SK-N-SH treated with all-trans-retinoic acid at 6 μM for 48 hours (cell line): ENCODE results near the gene MILR1.

Experiments used
- ATAC-seq: fragments of 200-7000 bp; cut with Tn5 transposase; 3 replicates; pipeline ENCODE4 v1.9.1; 2020; ENCODE audit warnings: mild to moderate bottlenecking, moderate library complexity
- ARNTL ChIP-seq: fragments of 450-650 bp; formaldehyde crosslinking; IDR thresholded peaks from 2 replicates; pipeline ENCODE4 v1.5.0; 2020; ENCODE audit warnings: low read depth, mild to moderate bottlenecking, moderate library complexity, borderline replicate concordance
- BACH2 ChIP-seq: fragments of 250-450 bp; sonication (Bioruptor Pico); IDR thresholded peaks from 2 replicates; pipeline ENCODE4 v1.9.0; 2021; ENCODE audit warnings: mild to moderate bottlenecking, borderline replicate concordance
- CSDC2 ChIP-seq: fragments of 250-450 bp; sonication (Bioruptor Pico); IDR thresholded peaks from 2 replicates; pipeline ENCODE4 v1.5.0; 2020; ENCODE audit warnings: mild to moderate bottlenecking, moderate library complexity
- ESRRG ChIP-seq: fragments of 250-450 bp; sonication (Bioruptor Pico); IDR thresholded peaks from 2 replicates; pipeline ENCODE4 v1.6.1; 2021; ENCODE audit warnings: mild to moderate bottlenecking
- GLIS3 ChIP-seq: fragments of 250-450 bp; sonication (Bioruptor Pico); IDR thresholded peaks from 2 replicates; pipeline ENCODE4 v1.5.0; 2020; ENCODE audit warnings: mild to moderate bottlenecking, moderate library complexity
- ISL1 ChIP-seq: fragments of 250-450 bp; sonication (Bioruptor Pico); IDR thresholded peaks from 2 replicates; pipeline ENCODE4 v2.1.2; 2022; ENCODE audit warnings: mild to moderate bottlenecking, moderate library complexity
- OSR1 ChIP-seq: fragments of 250-450 bp; sonication (Bioruptor Pico); IDR thresholded peaks from 2 replicates; pipeline ENCODE4 v1.8.0; 2022; ENCODE audit warnings: moderate library complexity, mild to moderate bottlenecking, inconsistent platforms
- PPARA ChIP-seq: fragments of 250-450 bp; sonication (Bioruptor Pico); IDR thresholded peaks from 2 replicates; pipeline ENCODE4 v1.5.0; 2020; ENCODE audit warnings: mild to moderate bottlenecking, borderline replicate concordance
- SNAI2 ChIP-seq: fragments of 250-450 bp; sonication (Bioruptor Pico); IDR thresholded peaks from 2 replicates; pipeline ENCODE4 v1.5.0; 2020; ENCODE audit warnings: mild to moderate bottlenecking, moderate library complexity
- TCF4 ChIP-seq: fragments of 250-450 bp; sonication (Bioruptor Pico); IDR thresholded peaks from 2 replicates; pipeline ENCODE4 v1.8.0; 2021; ENCODE audit warnings: mild to moderate bottlenecking, moderate library complexity, borderline replicate concordance
- ZC3H10 ChIP-seq: fragments of 250-450 bp; sonication (Bioruptor Pico); IDR thresholded peaks from 2 replicates; pipeline ENCODE4 v1.5.1; 2021; ENCODE audit warnings: mild to moderate bottlenecking, moderate library complexity
- ZFP3 ChIP-seq: fragments of 250-450 bp; sonication (Bioruptor Pico); IDR thresholded peaks from 2 replicates; pipeline ENCODE4 v1.5.0; 2020; ENCODE audit warnings: mild to moderate bottlenecking, moderate library complexity
- ZFP30 ChIP-seq: fragments of 450-650 bp; formaldehyde crosslinking; IDR thresholded peaks from 2 replicates; pipeline ENCODE4 v1.5.0; 2022; ENCODE audit warnings: mild to moderate bottlenecking, moderate library complexity
- ZNF565 ChIP-seq: fragments of 450-650 bp; formaldehyde crosslinking; conservative IDR thresholded peaks from 2 replicates; pipeline ENCODE4 v1.5.0; 2020; ENCODE audit warnings: low read depth, mild to moderate bottlenecking, moderate library complexity
- ZNF8 ChIP-seq: fragments of 450-650 bp; formaldehyde crosslinking; IDR thresholded peaks from 2 replicates; pipeline ENCODE4 v1.5.0; 2020; ENCODE audit warnings: mild to moderate bottlenecking, moderate library complexity
- TF ChIP-seq, protein P1 (sequence below): fragments of 250-450 bp; sonication (Bioruptor Pico); IDR thresholded peaks from 2 replicates; pipeline ENCODE4 v1.8.0; 2021; ENCODE audit warnings: low read depth, mild to moderate bottlenecking, moderate library complexity, borderline replicate concordance
- TF ChIP-seq, protein P2 (sequence below): fragments of 250-450 bp; sonication (Bioruptor Pico); IDR thresholded peaks from 2 replicates; pipeline ENCODE4 v1.8.0; 2020; ENCODE audit warnings: mild to moderate bottlenecking, moderate library complexity, borderline replicate concordance
- TF ChIP-seq, protein P3 (sequence below): fragments of 250-450 bp; sonication (Bioruptor Pico); IDR thresholded peaks from 2 replicates; pipeline ENCODE4 v1.5.0; 2020; ENCODE audit warnings: mild to moderate bottlenecking, moderate library complexity
- TF ChIP-seq, protein P4 (sequence below): fragments of 250-450 bp; sonication (Bioruptor Pico); IDR thresholded peaks from 2 replicates; pipeline ENCODE4 v1.5.1; 2020; ENCODE audit warnings: low read depth, mild to moderate bottlenecking, moderate library complexity
- TF ChIP-seq, protein P5 (sequence below): fragments of 250-450 bp; sonication (Bioruptor Pico); IDR thresholded peaks from 2 replicates; pipeline ENCODE4 v1.5.1; 2021; ENCODE audit warnings: mild to moderate bottlenecking, moderate library complexity

MILR1 gene

DNA sequence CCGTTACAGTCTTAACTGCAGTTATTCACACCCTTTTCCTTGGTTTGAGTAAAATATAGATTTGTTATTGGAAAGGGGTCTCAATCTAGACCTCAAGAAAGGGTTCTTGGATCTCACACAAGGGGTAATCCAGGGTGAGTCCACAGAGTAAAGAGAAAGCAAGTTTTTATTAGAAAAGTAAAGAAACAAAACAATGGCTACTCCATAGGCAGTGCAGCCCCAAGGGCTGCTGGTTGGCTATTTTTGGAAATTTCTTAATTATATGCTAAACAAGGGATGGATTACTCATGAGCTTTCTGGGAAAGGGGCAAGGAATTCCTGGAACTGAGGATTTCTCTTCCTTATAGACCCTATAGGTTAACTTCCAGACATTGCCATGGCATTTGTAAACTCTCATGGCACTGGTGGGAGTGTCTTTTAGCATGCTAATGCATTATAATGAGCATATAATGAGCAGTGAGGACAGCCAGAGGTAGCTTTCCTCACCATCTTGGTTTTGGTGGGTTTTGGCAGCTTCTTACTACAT is 24.5 kb upstream of the MILR1 start:
- no peak for ATAC-seq
- TF ChIP-seq, protein P1, sequence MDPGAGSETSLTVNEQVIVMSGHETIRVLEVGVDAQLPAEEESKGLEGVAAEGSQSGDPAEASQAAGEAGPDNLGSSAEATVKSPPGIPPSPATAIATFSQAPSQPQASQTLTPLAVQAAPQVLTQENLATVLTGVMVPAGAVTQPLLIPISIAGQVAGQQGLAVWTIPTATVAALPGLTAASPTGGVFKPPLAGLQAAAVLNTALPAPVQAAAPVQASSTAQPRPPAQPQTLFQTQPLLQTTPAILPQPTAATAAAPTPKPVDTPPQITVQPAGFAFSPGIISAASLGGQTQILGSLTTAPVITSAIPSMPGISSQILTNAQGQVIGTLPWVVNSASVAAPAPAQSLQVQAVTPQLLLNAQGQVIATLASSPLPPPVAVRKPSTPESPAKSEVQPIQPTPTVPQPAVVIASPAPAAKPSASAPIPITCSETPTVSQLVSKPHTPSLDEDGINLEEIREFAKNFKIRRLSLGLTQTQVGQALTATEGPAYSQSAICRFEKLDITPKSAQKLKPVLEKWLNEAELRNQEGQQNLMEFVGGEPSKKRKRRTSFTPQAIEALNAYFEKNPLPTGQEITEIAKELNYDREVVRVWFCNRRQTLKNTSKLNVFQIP, result no peak
- TF ChIP-seq TCF4 (CRISPR knock-in tag) (no peak), ISL1 (CRISPR knock-in tag) (no peak), ZNF8 (no peak), ZNF565 (CRISPR knock-in tag) (no peak), GLIS3 (CRISPR knock-in tag) (no peak), ESRRG (CRISPR knock-in tag) (no peak)
- TF ChIP-seq, protein P2, sequence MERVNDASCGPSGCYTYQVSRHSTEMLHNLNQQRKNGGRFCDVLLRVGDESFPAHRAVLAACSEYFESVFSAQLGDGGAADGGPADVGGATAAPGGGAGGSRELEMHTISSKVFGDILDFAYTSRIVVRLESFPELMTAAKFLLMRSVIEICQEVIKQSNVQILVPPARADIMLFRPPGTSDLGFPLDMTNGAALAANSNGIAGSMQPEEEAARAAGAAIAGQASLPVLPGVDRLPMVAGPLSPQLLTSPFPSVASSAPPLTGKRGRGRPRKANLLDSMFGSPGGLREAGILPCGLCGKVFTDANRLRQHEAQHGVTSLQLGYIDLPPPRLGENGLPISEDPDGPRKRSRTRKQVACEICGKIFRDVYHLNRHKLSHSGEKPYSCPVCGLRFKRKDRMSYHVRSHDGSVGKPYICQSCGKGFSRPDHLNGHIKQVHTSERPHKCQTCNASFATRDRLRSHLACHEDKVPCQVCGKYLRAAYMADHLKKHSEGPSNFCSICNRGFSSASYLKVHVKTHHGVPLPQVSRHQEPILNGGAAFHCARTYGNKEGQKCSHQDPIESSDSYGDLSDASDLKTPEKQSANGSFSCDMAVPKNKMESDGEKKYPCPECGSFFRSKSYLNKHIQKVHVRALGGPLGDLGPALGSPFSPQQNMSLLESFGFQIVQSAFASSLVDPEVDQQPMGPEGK (CRISPR knock-in tag), result no peak

DNA sequence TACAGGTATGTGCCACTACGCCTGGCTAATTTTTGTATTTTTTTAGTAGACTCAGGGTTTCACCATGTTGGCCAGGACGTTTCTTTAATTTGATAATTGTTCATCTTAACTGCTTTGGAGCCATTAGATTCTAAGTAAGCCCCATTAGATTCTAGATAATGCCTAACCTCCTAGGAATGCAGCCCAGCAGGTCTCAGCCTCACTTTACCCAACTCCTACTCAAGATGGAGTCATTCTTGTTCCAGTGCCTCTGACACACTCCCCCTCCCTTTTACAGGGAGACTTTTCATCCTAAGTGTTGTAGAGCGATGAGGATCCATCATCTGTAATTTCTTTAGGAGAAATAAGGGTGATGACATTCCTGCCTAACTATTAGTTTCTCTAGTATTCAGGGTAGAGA is 23.7 kb upstream of the MILR1 start:
- TF ChIP-seq, protein P2 (CRISPR knock-in tag), result no peak
- TF ChIP-seq, protein P3, sequence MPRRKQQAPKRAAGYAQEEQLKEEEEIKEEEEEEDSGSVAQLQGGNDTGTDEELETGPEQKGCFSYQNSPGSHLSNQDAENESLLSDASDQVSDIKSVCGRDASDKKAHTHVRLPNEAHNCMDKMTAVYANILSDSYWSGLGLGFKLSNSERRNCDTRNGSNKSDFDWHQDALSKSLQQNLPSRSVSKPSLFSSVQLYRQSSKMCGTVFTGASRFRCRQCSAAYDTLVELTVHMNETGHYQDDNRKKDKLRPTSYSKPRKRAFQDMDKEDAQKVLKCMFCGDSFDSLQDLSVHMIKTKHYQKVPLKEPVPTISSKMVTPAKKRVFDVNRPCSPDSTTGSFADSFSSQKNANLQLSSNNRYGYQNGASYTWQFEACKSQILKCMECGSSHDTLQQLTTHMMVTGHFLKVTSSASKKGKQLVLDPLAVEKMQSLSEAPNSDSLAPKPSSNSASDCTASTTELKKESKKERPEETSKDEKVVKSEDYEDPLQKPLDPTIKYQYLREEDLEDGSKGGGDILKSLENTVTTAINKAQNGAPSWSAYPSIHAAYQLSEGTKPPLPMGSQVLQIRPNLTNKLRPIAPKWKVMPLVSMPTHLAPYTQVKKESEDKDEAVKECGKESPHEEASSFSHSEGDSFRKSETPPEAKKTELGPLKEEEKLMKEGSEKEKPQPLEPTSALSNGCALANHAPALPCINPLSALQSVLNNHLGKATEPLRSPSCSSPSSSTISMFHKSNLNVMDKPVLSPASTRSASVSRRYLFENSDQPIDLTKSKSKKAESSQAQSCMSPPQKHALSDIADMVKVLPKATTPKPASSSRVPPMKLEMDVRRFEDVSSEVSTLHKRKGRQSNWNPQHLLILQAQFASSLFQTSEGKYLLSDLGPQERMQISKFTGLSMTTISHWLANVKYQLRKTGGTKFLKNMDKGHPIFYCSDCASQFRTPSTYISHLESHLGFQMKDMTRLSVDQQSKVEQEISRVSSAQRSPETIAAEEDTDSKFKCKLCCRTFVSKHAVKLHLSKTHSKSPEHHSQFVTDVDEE (CRISPR knock-in tag), result no peak
- no peak for TF ChIP-seq ARNTL (CRISPR knock-in tag)
- TF ChIP-seq TCF4 (CRISPR knock-in tag), result no peak
- no peak for TF ChIP-seq ESRRG (CRISPR knock-in tag)
- TF ChIP-seq, protein P4, sequence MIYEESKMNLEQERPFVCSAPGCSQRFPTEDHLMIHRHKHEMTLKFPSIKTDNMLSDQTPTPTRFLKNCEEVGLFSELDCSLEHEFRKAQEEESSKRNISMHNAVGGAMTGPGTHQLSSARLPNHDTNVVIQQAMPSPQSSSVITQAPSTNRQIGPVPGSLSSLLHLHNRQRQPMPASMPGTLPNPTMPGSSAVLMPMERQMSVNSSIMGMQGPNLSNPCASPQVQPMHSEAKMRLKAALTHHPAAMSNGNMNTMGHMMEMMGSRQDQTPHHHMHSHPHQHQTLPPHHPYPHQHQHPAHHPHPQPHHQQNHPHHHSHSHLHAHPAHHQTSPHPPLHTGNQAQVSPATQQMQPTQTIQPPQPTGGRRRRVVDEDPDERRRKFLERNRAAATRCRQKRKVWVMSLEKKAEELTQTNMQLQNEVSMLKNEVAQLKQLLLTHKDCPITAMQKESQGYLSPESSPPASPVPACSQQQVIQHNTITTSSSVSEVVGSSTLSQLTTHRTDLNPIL, result no peak
- no peak for TF ChIP-seq OSR1 (CRISPR knock-in tag)
- no peak for TF ChIP-seq PPARA (CRISPR knock-in tag)
- no peak for TF ChIP-seq ZC3H10 (CRISPR knock-in tag)
- no peak for TF ChIP-seq ZFP3 (CRISPR knock-in tag)
- TF ChIP-seq, protein P1, result no peak
- ATAC-seq, result no peak

DNA sequence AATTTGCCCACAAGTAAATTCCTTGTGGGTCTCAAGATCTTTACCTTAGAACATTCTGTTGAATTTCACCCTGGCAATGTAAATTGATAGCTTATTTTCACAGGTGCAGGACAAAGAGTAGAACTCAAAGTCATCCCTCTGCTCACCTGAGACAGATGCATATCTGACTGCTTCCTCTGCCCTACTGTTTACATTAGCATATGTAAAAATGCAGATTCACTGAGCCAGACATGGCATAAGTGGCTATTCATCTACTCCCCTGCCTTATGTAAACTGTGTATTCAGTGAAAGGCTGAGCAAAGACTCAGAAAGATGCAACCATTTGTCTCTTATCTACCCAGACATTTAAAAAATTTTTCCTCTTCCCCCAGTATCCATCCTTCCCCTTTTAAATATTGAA is 22.3 kb upstream of the MILR1 start:
- ATAC-seq, result no peak
- TF ChIP-seq PPARA (CRISPR knock-in tag) (no peak), TCF4 (CRISPR knock-in tag) (no peak)

DNA sequence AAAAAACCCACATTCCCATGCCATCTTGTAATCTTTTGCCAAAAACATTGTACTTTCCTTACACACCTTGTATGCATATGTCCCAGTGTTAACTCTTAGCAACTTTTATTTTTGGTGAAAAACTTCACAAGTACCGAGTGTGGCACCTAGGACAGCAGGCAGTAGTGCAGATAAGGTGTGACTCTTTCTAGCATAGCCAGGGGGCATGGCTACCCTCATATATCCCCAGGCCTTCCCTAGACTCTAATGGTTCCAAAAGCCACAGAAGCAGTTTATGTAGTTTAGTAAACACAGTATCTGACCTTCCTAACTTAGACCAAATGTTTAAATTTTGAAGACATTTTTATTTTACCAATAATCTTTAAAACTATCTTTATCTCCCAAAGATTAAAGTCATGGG is 20.5 kb upstream of the MILR1 start:
- ATAC-seq, result no peak
- no peak for TF ChIP-seq CSDC2 (CRISPR knock-in tag)
- no peak for TF ChIP-seq ZNF8
- TF ChIP-seq ZFP30 (CRISPR knock-in tag), result no peak
- TF ChIP-seq ZNF565 (CRISPR knock-in tag), result no peak
- TF ChIP-seq, protein P1, result no peak
- TF ChIP-seq BACH2 (CRISPR knock-in tag), result no peak
- TF ChIP-seq ZC3H10 (CRISPR knock-in tag), result no peak
- TF ChIP-seq SNAI2, result no peak
- no peak for TF ChIP-seq ISL1 (CRISPR knock-in tag)
- TF ChIP-seq OSR1 (CRISPR knock-in tag), result no peak
- TF ChIP-seq, protein P5, sequence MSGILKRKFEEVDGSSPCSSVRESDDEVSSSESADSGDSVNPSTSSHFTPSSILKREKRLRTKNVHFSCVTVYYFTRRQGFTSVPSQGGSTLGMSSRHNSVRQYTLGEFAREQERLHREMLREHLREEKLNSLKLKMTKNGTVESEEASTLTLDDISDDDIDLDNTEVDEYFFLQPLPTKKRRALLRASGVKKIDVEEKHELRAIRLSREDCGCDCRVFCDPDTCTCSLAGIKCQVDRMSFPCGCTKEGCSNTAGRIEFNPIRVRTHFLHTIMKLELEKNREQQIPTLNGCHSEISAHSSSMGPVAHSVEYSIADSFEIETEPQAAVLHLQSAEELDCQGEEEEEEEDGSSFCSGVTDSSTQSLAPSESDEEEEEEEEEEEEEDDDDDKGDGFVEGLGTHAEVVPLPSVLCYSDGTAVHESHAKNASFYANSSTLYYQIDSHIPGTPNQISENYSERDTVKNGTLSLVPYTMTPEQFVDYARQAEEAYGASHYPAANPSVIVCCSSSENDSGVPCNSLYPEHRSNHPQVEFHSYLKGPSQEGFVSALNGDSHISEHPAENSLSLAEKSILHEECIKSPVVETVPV (CRISPR knock-in tag), result no peak
- no peak for TF ChIP-seq ARNTL (CRISPR knock-in tag)
